GM12875 (cell line): ENCODE measurements around the gene KRT79.

ENCODE experiments used
- H3K4me3 ChIP-seq: one replicate; pipeline ENCODE4 v1.5.1; 2011; ENCODE audit warnings: low read depth, low read length, control low read depth
- TF ChIP-seq, protein P1 (sequence below): IDR thresholded peaks from 2 replicates; pipeline ENCODE4 v1.5.1; 2011; ENCODE audit warnings: low read depth, mild to moderate bottlenecking, control low read depth, inconsistent platforms, low read length, moderate library complexity, borderline replicate concordance; ENCODE audit not compliant: insufficient read depth

Gene KRT79

GRCh38 chr12:52827499-52828090, 6.5 kb downstream of the KRT79 start:
- no peak overlapping the region for H3K4me3 ChIP-seq
- TF ChIP-seq, protein P1, sequence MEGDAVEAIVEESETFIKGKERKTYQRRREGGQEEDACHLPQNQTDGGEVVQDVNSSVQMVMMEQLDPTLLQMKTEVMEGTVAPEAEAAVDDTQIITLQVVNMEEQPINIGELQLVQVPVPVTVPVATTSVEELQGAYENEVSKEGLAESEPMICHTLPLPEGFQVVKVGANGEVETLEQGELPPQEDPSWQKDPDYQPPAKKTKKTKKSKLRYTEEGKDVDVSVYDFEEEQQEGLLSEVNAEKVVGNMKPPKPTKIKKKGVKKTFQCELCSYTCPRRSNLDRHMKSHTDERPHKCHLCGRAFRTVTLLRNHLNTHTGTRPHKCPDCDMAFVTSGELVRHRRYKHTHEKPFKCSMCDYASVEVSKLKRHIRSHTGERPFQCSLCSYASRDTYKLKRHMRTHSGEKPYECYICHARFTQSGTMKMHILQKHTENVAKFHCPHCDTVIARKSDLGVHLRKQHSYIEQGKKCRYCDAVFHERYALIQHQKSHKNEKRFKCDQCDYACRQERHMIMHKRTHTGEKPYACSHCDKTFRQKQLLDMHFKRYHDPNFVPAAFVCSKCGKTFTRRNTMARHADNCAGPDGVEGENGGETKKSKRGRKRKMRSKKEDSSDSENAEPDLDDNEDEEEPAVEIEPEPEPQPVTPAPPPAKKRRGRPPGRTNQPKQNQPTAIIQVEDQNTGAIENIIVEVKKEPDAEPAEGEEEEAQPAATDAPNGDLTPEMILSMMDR, result no peak

DNA sequence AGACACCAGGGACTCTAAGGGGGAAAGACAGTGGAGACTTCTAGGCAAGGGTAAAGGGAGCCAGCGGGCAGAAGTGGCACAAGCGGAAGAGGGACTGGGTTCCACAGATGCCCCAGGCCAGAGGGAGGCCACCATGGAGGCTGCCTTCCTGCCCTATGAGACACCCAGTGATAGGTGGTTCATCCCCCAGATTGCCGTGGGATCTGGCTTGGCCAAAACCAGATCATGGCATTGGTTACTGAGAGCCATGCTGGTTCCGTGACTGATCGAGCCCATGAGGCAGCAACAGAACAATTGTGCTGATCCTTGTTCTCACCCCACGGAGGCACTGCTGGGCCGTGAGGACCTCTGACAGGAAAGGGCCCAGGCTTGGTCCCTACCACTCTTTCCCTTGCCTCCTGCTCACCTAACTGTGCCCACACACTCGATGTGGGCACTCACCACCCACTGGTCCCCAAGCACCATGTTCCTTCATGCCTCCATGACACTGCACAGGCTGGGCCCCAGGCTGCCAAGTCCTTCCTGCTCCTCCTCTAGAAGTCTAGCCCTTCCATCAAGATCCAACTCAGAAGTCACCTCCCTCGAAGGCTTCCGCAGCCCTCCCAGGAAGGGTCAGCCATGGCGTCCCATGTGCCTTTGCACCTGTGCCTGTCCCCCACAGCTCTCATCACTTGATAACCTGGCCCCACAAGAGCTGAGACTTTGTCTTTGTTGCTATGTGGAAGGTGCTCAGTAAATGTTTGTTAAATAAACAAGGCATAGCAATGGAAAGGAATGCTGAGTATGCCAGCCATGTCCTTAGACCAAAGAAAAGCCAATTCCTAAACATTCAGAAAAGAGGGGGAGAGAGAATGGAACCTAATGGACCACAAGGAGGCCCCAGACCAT, 7.3 kb downstream of the KRT79 start:
- no peak overlapping the region for H3K4me3 ChIP-seq
- TF ChIP-seq, protein P1, result no peak

DNA sequence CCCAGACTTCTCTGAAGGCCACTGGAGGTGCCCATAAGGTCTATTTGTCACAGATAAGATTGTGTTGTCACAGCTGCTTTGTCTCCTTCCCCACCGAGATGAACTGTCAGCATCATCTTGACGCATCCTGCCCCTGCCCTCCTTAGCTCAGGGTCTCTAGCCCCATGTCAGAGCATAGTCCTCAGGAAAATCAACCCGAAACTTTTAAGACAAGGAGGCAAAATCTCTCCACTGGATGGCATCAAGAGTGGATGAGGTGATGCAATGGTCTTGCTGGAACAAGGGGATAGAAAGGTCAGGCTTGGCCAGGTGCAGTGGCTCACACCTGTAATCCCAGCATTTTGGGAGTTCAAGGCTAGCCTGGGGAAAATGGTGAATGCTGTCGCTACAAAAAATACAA, 8.2 kb downstream of the KRT79 start:
- H3K4me3 ChIP-seq, result no peak overlapping the region
- TF ChIP-seq, protein P1, result no peak

DNA sequence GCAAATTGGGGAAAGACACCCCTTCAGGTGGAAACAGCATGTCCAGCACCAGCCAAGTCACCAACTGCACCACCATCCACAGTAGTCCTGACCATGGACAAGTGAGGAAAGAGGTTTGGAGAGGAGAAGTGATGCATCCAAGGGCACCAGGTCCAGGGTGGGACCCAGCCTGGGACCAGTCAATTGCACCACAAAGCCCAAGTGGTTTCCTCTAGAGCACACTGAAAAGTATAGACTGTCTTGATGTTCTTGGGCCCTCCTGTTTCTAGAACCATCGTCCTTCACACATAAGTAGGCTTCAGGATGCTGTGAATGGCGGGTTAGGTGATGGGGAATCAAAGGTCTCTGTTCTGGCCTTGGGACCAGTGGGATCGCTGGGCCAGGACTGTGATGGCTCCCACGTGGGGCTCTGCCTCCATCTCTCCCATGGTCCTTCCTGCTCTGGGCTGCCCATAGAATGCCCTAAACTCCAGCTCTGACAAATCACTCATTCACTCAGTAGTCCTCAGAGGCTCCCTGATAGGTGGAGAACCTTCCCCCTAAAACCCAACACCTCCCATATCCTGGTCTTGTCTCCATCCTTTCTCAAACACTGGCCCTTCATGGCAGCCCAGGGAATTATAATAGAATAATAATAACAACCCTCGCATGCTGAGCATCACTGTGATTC, 9.2 kb downstream of the KRT79 start:
- TF ChIP-seq, protein P1, result no peak

GRCh38 chr12:52823761-52824450, 10.2 kb downstream of the KRT79 start:
- H3K4me3 ChIP-seq, result no peak overlapping the region
- TF ChIP-seq, protein P1, result no peak

More for the DNA sequence above, 9.2 kb downstream of the KRT79 start:
- H3K4me3 ChIP-seq, result no peak overlapping the region

GRCh38 chr12:52822771-52823510, 11.2 kb downstream of the KRT79 start:
- no peak overlapping the region for H3K4me3 ChIP-seq
- TF ChIP-seq, protein P1, result no peak
